ENCODE measurements around the gene PIK3C2G. TPM values are rescaled to one million over a fixed set of nuclear protein-coding genes. Genes with fewer than 3 reads are reported as not detected.
"Not testable (repeated sequence)": the region's sequence is repeated elsewhere in the genome, so short reads cannot be mapped to it uniquely, and the experiment has no call there.

Gene PIK3C2G
- total RNA-seq, 2 experiments from 2014 or later: not detected

DNA sequence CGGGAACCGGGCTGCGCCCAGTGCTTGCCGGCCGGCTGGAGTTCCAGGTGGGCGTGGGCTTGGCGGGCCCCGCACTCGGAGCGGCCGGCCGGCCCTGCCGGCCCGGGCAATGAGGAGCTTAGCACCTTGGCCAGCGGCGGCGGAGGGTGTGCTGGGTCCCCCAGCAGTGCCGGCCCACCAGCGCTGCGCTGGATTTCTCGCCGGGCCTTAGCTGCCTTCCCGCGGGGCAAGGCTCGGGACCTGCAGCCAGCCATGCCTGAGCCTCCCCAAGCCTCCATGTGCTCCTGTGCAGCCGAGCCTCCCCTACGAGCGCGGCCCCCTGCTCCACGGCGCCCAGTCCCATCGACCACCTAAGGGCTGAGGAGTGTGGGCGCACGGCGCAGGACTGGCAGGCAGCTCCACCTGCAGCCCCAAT, 238.8 kb downstream of the PIK3C2G start:
- ATAC-seq: not testable (repeated sequence)

DNA sequence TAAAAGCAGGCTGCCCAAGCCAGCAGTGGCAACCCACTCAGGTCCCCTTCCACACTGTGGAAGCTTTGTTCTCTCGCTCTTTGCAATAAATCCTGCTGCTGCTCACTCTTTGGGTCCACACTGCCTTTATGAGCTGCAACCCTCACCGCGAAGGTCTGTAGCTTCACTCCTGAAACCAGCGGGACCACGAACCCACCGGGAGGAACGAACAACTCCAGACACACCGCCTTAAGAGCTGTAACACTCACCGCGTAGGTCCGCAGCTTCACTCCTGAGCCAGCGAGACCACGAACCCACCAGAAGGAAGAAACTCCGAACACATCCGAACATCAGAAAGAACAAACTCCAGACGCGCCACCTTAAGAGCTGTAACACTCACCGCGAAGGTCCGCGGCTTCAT, 239.4 kb downstream of the PIK3C2G start:
- ATAC-seq; H3K36me3 Mint-ChIP-seq (ENCODE audit: low read depth); H3K27ac Mint-ChIP-seq; H3K27me3 Mint-ChIP-seq (ENCODE audit: low read depth); POLR2A ChIA-PET; H3K4me1 Mint-ChIP-seq (ENCODE audit: low read depth); CTCF ChIA-PET; H3K9me3 Mint-ChIP-seq (ENCODE audit: insufficient read depth); DNase-seq; H3K4me3 Mint-ChIP-seq: not testable (repeated sequence)

More for the DNA sequence above, 238.8 kb downstream of the PIK3C2G start:
- POLR2A ChIA-PET; CTCF ChIA-PET; DNase-seq; H3K27ac Mint-ChIP-seq; H3K4me1 Mint-ChIP-seq (ENCODE audit: low read depth); H3K27me3 Mint-ChIP-seq (ENCODE audit: low read depth); H3K9me3 Mint-ChIP-seq (ENCODE audit: insufficient read depth); H3K4me3 Mint-ChIP-seq; H3K36me3 Mint-ChIP-seq (ENCODE audit: low read depth): not testable (repeated sequence)

DNA sequence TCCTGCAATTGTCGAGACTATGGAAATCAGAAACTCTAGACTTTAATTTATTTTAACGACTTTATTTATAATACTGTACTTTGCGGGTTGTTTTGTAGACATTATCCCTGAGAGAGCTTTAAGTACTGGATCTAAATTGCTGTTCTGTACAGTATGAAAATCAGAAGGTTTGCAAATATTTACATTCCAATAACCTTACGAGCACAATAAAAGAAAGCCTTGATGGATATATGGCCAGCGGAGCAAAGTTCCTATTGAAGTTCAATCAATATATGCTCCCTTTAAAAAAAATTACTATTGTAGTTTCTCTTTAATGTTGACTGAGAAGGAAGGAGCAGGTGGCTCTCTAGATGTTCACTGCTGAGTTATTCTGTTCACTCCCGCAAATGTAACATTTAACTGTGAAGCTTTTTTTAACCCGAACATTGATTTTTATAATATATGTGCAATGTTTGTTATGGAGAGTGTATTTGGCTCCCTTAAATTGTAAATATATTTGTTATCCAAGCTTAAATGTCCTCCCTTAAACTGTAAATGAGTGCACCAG, 241.2 kb downstream of the PIK3C2G start:
- no peaks in the 10 kb centered on the region for H3K27me3 Mint-ChIP-seq (ENCODE audit: low read depth)
- H3K36me3 Mint-ChIP-seq (ENCODE audit: low read depth): no peaks in the 10 kb centered on the region
- DNase-seq (no peak), ATAC-seq (no peak)
- CTCF ChIA-PET: no interaction called here
- H3K27ac Mint-ChIP-seq: no peak overlapping the region
- H3K4me3 Mint-ChIP-seq: no peak overlapping the region
- POLR2A ChIA-PET: no interaction called here
- H3K4me1 Mint-ChIP-seq (ENCODE audit: low read depth): no peaks in the 10 kb centered on the region
- peaks cover 8% of the 10 kb centered on the region for H3K9me3 Mint-ChIP-seq (ENCODE audit: insufficient read depth)

GRCh38 chr12:18521461-18521860, 260.1 kb downstream of the PIK3C2G start:
- H3K4me1 Mint-ChIP-seq (ENCODE audit: low read depth): no peaks in the 10 kb centered on the region
- no peak for DNase-seq
- CTCF ChIA-PET: no interaction called here
- no peaks in the 10 kb centered on the region for H3K27me3 Mint-ChIP-seq (ENCODE audit: low read depth)
- H3K4me3 Mint-ChIP-seq: no peak overlapping the region
- no peaks in the 10 kb centered on the region for H3K36me3 Mint-ChIP-seq (ENCODE audit: low read depth)
- H3K9me3 Mint-ChIP-seq (ENCODE audit: insufficient read depth): peaks cover 17% of the 10 kb centered on the region
- no peak overlapping the region for H3K27ac Mint-ChIP-seq
- POLR2A ChIA-PET: no interaction called here
- no peak for ATAC-seq

- ATAC-seq (no peak), DNase-seq (no peak)
- Mint-ChIP-seq H3K27ac (no peak overlapping the region), H3K9me3 (ENCODE audit: insufficient read depth) (peaks cover 13% of the 10 kb centered on the region), H3K4me3 (no peak overlapping the region), H3K4me1 (ENCODE audit: low read depth) (no peaks in the 10 kb centered on the region), H3K27me3 (ENCODE audit: low read depth) (no peaks in the 10 kb centered on the region), H3K36me3 (ENCODE audit: low read depth) (no peaks in the 10 kb centered on the region)
- CTCF ChIA-PET: no interaction called here
- POLR2A ChIA-PET: no interaction called here
These were observed 261.5 kb downstream of the PIK3C2G start for GRCh38 chr12:18522806-18523205.

- H3K36me3 Mint-ChIP-seq (ENCODE audit: low read depth); POLR2A ChIA-PET; H3K9me3 Mint-ChIP-seq (ENCODE audit: insufficient read depth); CTCF ChIA-PET; H3K4me1 Mint-ChIP-seq (ENCODE audit: low read depth); DNase-seq; ATAC-seq; H3K27ac Mint-ChIP-seq; H3K27me3 Mint-ChIP-seq (ENCODE audit: low read depth); H3K4me3 Mint-ChIP-seq: not testable (repeated sequence)
These were observed 281.2 kb downstream of the PIK3C2G start for GRCh38 chr12:18542497-18542896.

- no peaks in the 10 kb centered on the region for H3K4me1 Mint-ChIP-seq (ENCODE audit: low read depth)
- no peaks in the 10 kb centered on the region for H3K36me3 Mint-ChIP-seq (ENCODE audit: low read depth)
- no peaks in the 10 kb centered on the region for H3K27me3 Mint-ChIP-seq (ENCODE audit: low read depth)
- H3K9me3 Mint-ChIP-seq (ENCODE audit: insufficient read depth): no peaks in the 10 kb centered on the region
- H3K4me3 Mint-ChIP-seq: no peak overlapping the region
- ATAC-seq: no peak
- DNase-seq: no peak
- CTCF ChIA-PET: no interaction called here
- POLR2A ChIA-PET: no interaction called here
- no peak overlapping the region for H3K27ac Mint-ChIP-seq
These were observed 285.1 kb downstream of the PIK3C2G start for GRCh38 chr12:18546399-18546798.

- no peak for DNase-seq
- Mint-ChIP-seq H3K27me3 (ENCODE audit: low read depth) (no peaks in the 10 kb centered on the region), H3K9me3 (ENCODE audit: insufficient read depth) (no peaks in the 10 kb centered on the region), H3K4me1 (ENCODE audit: low read depth) (no peaks in the 10 kb centered on the region), H3K36me3 (ENCODE audit: low read depth) (no peaks in the 10 kb centered on the region), H3K4me3 (no peak overlapping the region), H3K27ac (no peak overlapping the region)
- CTCF ChIA-PET: interaction anchor here (0.6 kb wide), 1 partner anchor 11 kb away, joined by 3 read pairs; no protein-coding TSS in a partner anchor
- POLR2A ChIA-PET: no interaction called here
- ATAC-seq: no peak
These were observed 288.3 kb downstream of the PIK3C2G start for GRCh38 chr12:18549598-18549997.

DNA sequence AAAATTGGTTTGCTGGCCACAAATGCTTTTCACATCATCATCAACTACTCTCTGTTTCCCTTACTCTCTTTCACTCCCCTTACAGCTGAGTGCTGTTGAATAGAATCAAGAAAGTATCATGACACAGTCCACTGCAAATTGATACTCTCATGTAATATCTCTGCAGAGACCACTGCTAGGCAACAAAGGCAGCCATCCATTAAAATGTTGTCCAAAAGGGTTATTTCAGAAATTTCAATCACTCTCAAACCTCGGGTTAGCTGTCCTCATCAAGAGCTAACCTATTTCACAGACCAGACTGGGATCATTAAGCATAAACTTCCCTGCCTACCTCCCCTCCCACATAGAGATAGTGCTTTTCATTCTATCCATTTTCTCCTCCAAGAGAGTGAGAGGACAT, 289.8 kb downstream of the PIK3C2G start:
- Mint-ChIP-seq H3K27me3 (ENCODE audit: low read depth) (no peaks in the 10 kb centered on the region), H3K36me3 (ENCODE audit: low read depth) (no peaks in the 10 kb centered on the region), H3K4me1 (ENCODE audit: low read depth) (no peaks in the 10 kb centered on the region), H3K4me3 (no peak overlapping the region), H3K27ac (no peak overlapping the region), H3K9me3 (ENCODE audit: insufficient read depth) (no peaks in the 10 kb centered on the region)
- POLR2A ChIA-PET: no interaction called here
- ATAC-seq (no peak), DNase-seq (no peak)
- CTCF ChIA-PET: no interaction called here

- ATAC-seq (no peak), DNase-seq (no peak)
These were observed 290.4 kb downstream of the PIK3C2G start for GRCh38 chr12:18551701-18552100.

GRCh38 chr12:18552829-18553228, 291.5 kb downstream of the PIK3C2G start:
- H3K4me3 Mint-ChIP-seq: no peak overlapping the region
- ATAC-seq: no peak
- no peaks in the 10 kb centered on the region for H3K27me3 Mint-ChIP-seq (ENCODE audit: low read depth)
- no peaks in the 10 kb centered on the region for H3K36me3 Mint-ChIP-seq (ENCODE audit: low read depth)
- no peak overlapping the region for H3K27ac Mint-ChIP-seq
- DNase-seq: no peak
- H3K4me1 Mint-ChIP-seq (ENCODE audit: low read depth): no peaks in the 10 kb centered on the region
- H3K9me3 Mint-ChIP-seq (ENCODE audit: insufficient read depth): peaks cover 3% of the 10 kb centered on the region
- POLR2A ChIA-PET: no interaction called here
- CTCF ChIA-PET: no interaction called here

More at GRCh38 chr12:18551701-18552100, 290.4 kb downstream of the PIK3C2G start:
- POLR2A ChIA-PET: no interaction called here
- H3K4me1 Mint-ChIP-seq (ENCODE audit: low read depth): no peaks in the 10 kb centered on the region
- no peaks in the 10 kb centered on the region for H3K36me3 Mint-ChIP-seq (ENCODE audit: low read depth)
- no peaks in the 10 kb centered on the region for H3K27me3 Mint-ChIP-seq (ENCODE audit: low read depth)
- CTCF ChIA-PET: no interaction called here
- H3K4me3 Mint-ChIP-seq: no peak overlapping the region
- no peaks in the 10 kb centered on the region for H3K9me3 Mint-ChIP-seq (ENCODE audit: insufficient read depth)
- H3K27ac Mint-ChIP-seq: no peak overlapping the region

- peaks cover 4% of the 10 kb centered on the region for H3K9me3 Mint-ChIP-seq (ENCODE audit: insufficient read depth)
These were observed 294.8 kb downstream of the PIK3C2G start for GRCh38 chr12:18556161-18556560.

DNA sequence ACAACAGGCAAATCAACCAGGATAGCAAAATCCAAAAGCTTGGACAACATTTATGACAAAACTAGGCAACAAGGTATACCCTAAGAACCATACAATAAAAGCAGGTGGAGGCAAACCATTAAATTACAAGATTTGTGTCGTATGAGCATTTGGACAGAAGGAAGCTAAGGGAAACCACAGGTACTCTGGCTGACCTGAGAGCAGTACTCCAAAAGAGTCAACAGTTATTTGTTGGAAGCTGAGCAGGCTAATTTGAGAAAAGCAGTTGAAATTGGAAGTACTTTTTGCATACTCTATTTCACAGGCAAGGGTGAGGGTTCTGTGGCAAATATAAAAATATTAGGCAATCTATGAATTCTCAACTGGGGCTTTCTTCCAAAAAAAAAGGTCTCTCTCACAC, 297.9 kb downstream of the PIK3C2G start:
- no peaks in the 10 kb centered on the region for H3K36me3 Mint-ChIP-seq (ENCODE audit: low read depth)
- ATAC-seq (no peak), DNase-seq (no peak)
- no peak overlapping the region for H3K4me3 Mint-ChIP-seq
- ChIA-PET POLR2A (no interaction called here), CTCF (no interaction called here)
- H3K27ac Mint-ChIP-seq: no peak overlapping the region
- no peaks in the 10 kb centered on the region for H3K27me3 Mint-ChIP-seq (ENCODE audit: low read depth)
- H3K4me1 Mint-ChIP-seq (ENCODE audit: low read depth): no peaks in the 10 kb centered on the region
- H3K9me3 Mint-ChIP-seq (ENCODE audit: insufficient read depth): peaks cover 4% of the 10 kb centered on the region

More at GRCh38 chr12:18556161-18556560, 294.8 kb downstream of the PIK3C2G start:
- H3K27ac Mint-ChIP-seq: no peak overlapping the region
- H3K36me3 Mint-ChIP-seq (ENCODE audit: low read depth): no peaks in the 10 kb centered on the region
- H3K4me1 Mint-ChIP-seq (ENCODE audit: low read depth): no peaks in the 10 kb centered on the region
- no peak for ATAC-seq
- POLR2A ChIA-PET: no interaction called here
- DNase-seq: no peak
- CTCF ChIA-PET: no interaction called here
- no peaks in the 10 kb centered on the region for H3K27me3 Mint-ChIP-seq (ENCODE audit: low read depth)
- H3K4me3 Mint-ChIP-seq: no peak overlapping the region

All from activated CD8-positive, alpha-beta T cell treated with anti-CD3 and anti-CD28 coated beads, Interleukin-2, amount 10 ng/mL, durations not matched to agents 7 days and 5 days (primary cell).